ENCODE results near the gene TRUB1.

DNA sequence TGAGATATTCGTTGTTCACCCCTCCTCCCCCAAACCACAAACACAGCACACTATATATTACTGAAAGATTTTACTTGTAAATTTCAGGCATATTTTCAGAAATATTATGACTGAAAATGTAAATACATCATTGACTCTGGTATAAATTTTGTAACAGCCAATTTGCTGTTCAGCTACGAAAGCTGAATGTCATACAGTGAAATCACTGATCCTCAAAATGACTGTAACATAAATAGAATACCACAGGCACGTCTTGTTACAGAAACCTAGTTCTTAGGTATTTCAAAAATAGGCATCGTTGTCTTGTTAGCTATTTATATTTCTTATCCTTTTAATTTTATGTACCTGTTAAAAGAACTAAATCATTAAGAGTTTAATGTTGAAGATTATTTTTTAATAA lies 15.1 kb downstream of the TRUB1 start:
- TF ChIP-seq POLR2A (IDR thresholded peaks at IDR 0.05; ENCODE audit: low read length) (no peak), GATA1 (IDR thresholded peaks at IDR 0.05; ENCODE audit: low read depth, low read length) (no peak)
